Heart left ventricle (tissue), 13 donors: ENCODE data around the gene ANO2.

Experiments
- POLR2A ChIP-seq, 2 donors: fragments of 450-650 bp; IDR thresholded peaks; one replicate each; pipeline ENCODE4 v1.6.1; 2017; ENCODE audit warnings: antibody characterized with exemption in 2 of 2, mild to moderate bottlenecking in 2 of 2, moderate library complexity in 2 of 2
- TF ChIP-seq, protein P1 (sequence below), 12 donors: fragments of 200-600 bp; sonication (generic) in 4 of 12; IDR thresholded peaks; one replicate each; pipeline versions ENCODE4 v1.5.0 to v1.8.0; 2018 to 2022; ENCODE audit warnings: antibody characterized with exemption in 12 of 12, mild to moderate bottlenecking in 5 of 12
- donor health status: ischemic (EF 13 %, LVEDD 7.1; RV severe dilation, severe dysfunction).
- donor health status: DM: no; HTN: yes; CAD: no.
- donor health status: DM: no; HTN: no; CAD: no.
- donor health status: ischemic (EF 25% LVEDD 6.9; RV normal size, moderate dysfunction).
- donor health status: ischemic (EF 25% LVEDD 5.7; RV mildly dilated, moderate dysfunction).
- donor health status: ischemic (EF 35%, LVEDD 5.7; RV mildly dilated, moderate dysfunction).
- donor health status: nonischemic (EF 11% LVEDD 7.7; RV severe dilation, severe dysfunction).
- donor health status: DM: yes; HTN: yes; CAD: no.
- donor health status: PGD.
- donor health status: ischemic (EF 29% LVEDD 5.4; RV normal size, mild dysfunction).
- donor health status: nonischemic (EF 23%, LVEDD 6.1; RV moderate dilation, normal function).

DNA sequence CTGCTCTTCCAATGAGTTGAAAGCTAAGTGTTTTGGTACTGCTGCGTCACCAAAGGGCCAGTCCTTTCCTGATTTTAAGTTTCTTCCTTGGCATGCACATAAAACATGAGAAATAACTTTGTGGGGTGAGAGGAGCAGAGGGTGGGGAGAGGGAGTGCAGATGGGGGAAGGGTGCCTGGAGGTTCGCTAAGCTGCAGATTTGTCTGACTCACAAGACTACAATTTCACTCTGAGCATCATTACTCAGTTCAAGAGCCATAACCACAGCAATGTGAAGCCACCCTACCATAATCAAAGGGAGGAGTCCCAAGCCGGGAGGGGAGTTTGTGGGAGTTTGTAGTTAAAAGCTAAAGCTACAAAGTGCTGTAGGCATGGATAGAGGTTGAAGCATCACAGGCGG lies 136.1 kb downstream of the ANO2 start:
- TF ChIP-seq, protein P1, sequence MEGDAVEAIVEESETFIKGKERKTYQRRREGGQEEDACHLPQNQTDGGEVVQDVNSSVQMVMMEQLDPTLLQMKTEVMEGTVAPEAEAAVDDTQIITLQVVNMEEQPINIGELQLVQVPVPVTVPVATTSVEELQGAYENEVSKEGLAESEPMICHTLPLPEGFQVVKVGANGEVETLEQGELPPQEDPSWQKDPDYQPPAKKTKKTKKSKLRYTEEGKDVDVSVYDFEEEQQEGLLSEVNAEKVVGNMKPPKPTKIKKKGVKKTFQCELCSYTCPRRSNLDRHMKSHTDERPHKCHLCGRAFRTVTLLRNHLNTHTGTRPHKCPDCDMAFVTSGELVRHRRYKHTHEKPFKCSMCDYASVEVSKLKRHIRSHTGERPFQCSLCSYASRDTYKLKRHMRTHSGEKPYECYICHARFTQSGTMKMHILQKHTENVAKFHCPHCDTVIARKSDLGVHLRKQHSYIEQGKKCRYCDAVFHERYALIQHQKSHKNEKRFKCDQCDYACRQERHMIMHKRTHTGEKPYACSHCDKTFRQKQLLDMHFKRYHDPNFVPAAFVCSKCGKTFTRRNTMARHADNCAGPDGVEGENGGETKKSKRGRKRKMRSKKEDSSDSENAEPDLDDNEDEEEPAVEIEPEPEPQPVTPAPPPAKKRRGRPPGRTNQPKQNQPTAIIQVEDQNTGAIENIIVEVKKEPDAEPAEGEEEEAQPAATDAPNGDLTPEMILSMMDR (IDR thresholded peaks at IDR 0.05): no peak
- no peak for TF ChIP-seq POLR2A (IDR thresholded peaks at IDR 0.05)
